Skin epidermis (tissue), 12 donors: ENCODE results near the gene RELL1.

Experiments
- H3K27ac ChIP-seq, 21 experiments: fragments of 200-600 bp; sonication (generic) in 11 of 21; one replicate each; pipeline ENCODE4 v1.5.0; 2020; ENCODE audit warnings: mild to moderate bottlenecking in 3 of 21, inconsistent platforms in 2 of 21, moderate library complexity in 2 of 21
- H3K4me3 ChIP-seq, 7 experiments: fragments of 200-600 bp; sonication (generic) in 2 of 7; one replicate each; pipeline ENCODE4 v1.5.0; 2020; ENCODE audit warnings: inconsistent platforms in 2 of 7, mild to moderate bottlenecking in 2 of 7, moderate library complexity in 1 of 7

RELL1 gene

GRCh38 chr4:37607018-37607417, 79.2 kb downstream of the RELL1 start:
- Histone ChIP-seq H3K27ac (no peak overlapping the region), H3K4me3 (no peak overlapping the region)

GRCh38 chr4:37605843-37606565, 80.2 kb downstream of the RELL1 start:
- H3K4me3 ChIP-seq, result no peak overlapping the region

GRCh38 chr4:37604461-37604860, 81.7 kb downstream of the RELL1 start:
- Histone ChIP-seq H3K4me3 (no peak overlapping the region), H3K27ac (no peak overlapping the region)

More at GRCh38 chr4:37605843-37606565, 80.2 kb downstream of the RELL1 start:
- H3K27ac ChIP-seq, result no peak overlapping the region

GRCh38 chr4:37603711-37604110, 82.5 kb downstream of the RELL1 start:
- H3K27ac ChIP-seq, result no peak overlapping the region
- H3K4me3 ChIP-seq, result no peak overlapping the region

GRCh38 chr4:37603070-37603468, 83.1 kb downstream of the RELL1 start:
- no peak overlapping the region for H3K4me3 ChIP-seq
- no peak overlapping the region for H3K27ac ChIP-seq

- Histone ChIP-seq H3K4me3 (no peak overlapping the region), H3K27ac (no peak overlapping the region)
Observed at GRCh38 chr4:37602454-37603069, 83.6 kb downstream of the RELL1 start.

GRCh38 chr4:37601531-37601930, 84.6 kb downstream of the RELL1 start:
- Histone ChIP-seq H3K27ac (no peak overlapping the region), H3K4me3 (no peak overlapping the region)

GRCh38 chr4:37599092-37599790, 86.9 kb downstream of the RELL1 start:
- Histone ChIP-seq H3K4me3 (no peak overlapping the region), H3K27ac (no peak overlapping the region)

- Histone ChIP-seq H3K4me3 (no peak overlapping the region), H3K27ac (no peak overlapping the region)
Observed at GRCh38 chr4:37597034-37597433, 89.1 kb downstream of the RELL1 start.

- H3K4me3 ChIP-seq, result no peak overlapping the region
- H3K27ac ChIP-seq, result no peak overlapping the region
Observed at GRCh38 chr4:37595875-37596680, 90.1 kb downstream of the RELL1 start.

- Histone ChIP-seq H3K27ac (no peak overlapping the region), H3K4me3 (no peak overlapping the region)
Observed at GRCh38 chr4:37594099-37594498, 92.1 kb downstream of the RELL1 start.

- Histone ChIP-seq H3K4me3 (no peak overlapping the region), H3K27ac (no peak overlapping the region)
Observed at GRCh38 chr4:37591349-37591748, 94.8 kb downstream of the RELL1 start.

GRCh38 chr4:37590016-37590415, 96.2 kb downstream of the RELL1 start:
- Histone ChIP-seq H3K27ac (no peak overlapping the region), H3K4me3 (no peak overlapping the region)

- no peak overlapping the region for H3K4me3 ChIP-seq
- H3K27ac ChIP-seq, result no peak overlapping the region
Observed at GRCh38 chr4:37588150-37588549, 98.0 kb downstream of the RELL1 start.

- no peak overlapping the region for H3K27ac ChIP-seq
- H3K4me3 ChIP-seq, result no peak overlapping the region
Observed at GRCh38 chr4:37586194-37586593, 100.0 kb downstream of the RELL1 start.

GRCh38 chr4:37584493-37585060, 101.6 kb downstream of the RELL1 start:
- Histone ChIP-seq H3K4me3 (no peak overlapping the region), H3K27ac (no peak overlapping the region)

GRCh38 chr4:37584071-37584470, 102.1 kb downstream of the RELL1 start:
- Histone ChIP-seq H3K27ac (no peak overlapping the region), H3K4me3 (no peak overlapping the region)

- no peak overlapping the region for H3K4me3 ChIP-seq
- no peak overlapping the region for H3K27ac ChIP-seq
Observed at GRCh38 chr4:37573566-37573965, 112.6 kb downstream of the RELL1 start.

GRCh38 chr4:37568489-37568888, 117.7 kb downstream of the RELL1 start:
- Histone ChIP-seq H3K27ac (no peak overlapping the region), H3K4me3 (no peak overlapping the region)

GRCh38 chr4:37567836-37568235, 118.3 kb downstream of the RELL1 start:
- Histone ChIP-seq H3K4me3 (no peak overlapping the region), H3K27ac (no peak overlapping the region)
